Adipocyte (in vitro differentiated cells): Measurements from ENCODE around the gene SORL1-AS1.
A peak's percentile ranks its signal among the peaks of the same experiment; 100 is the strongest.

Experiments used
- DNase-seq: peaks from one replicate; pipeline ENCODE4 v3.0.0-alpha.2; 2015; ENCODE audit warnings: low read depth
- H3K27me3 ChIP-seq: replicated peaks from 2 replicates; pipeline ENCODE4 v1.7.0; 2013; ENCODE audit warnings: mild to moderate bottlenecking, low read length, moderate library complexity; ENCODE audit not compliant: control insufficient read depth, insufficient read depth
- H3K36me3 ChIP-seq: 2 replicates; pipeline ENCODE4 v1.7.0; 2013; ENCODE audit warnings: low read length, mild to moderate bottlenecking, moderate library complexity; ENCODE audit not compliant: control insufficient read depth, insufficient read depth, severe bottlenecking
- H3K4me1 ChIP-seq: 2 replicates; pipeline ENCODE4 v1.7.0; 2013; ENCODE audit warnings: mild to moderate bottlenecking, low read length, moderate library complexity; ENCODE audit not compliant: control insufficient read depth, insufficient read depth
- H3K4me3 ChIP-seq: 2 replicates; pipeline ENCODE4 v1.7.0; 2013; ENCODE audit warnings: mild to moderate bottlenecking, low read length, moderate library complexity
- H3K9ac ChIP-seq: 2 replicates; pipeline ENCODE4 v1.7.0; 2013; ENCODE audit warnings: mild to moderate bottlenecking, low read length, moderate library complexity
- H3K9me3 ChIP-seq: 2 replicates; pipeline ENCODE4 v1.7.0; 2013; ENCODE audit warnings: mild to moderate bottlenecking, low read length, moderate library complexity; ENCODE audit not compliant: control insufficient read depth

SORL1-AS1 gene

DNA sequence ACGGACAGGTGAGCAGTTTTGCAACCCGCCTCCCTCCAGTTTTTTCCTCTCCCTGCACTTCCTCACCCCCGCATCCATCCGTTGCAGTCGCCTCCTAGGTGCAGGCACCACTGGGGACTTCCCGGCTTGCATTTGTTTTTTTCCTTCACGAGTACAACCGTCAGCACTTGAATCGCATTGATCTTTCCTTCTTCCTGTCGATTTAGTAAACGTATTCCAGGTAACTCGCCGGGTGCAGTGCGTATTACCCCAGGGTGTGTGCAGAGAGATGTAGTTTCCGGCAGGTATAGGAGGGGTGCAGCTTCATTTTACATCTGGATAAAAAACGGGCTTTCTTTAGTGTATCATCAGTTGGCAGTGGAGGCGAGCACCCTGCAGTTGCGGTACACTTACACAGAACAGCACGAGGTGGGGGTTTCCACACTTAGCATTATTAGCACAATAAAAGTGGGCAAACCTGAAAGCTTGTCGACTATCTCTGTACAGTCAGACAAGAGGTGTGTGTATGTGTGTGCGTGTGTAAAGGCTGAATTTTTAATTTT is at the start of gene SORL1-AS1:
Gene SORL1-AS1, minus strand, starts transcription at position 359 of the 542 bp plus-strand sequence.
- peaks cover 52% of the 10 kb centered on the region for H3K27me3 ChIP-seq
- H3K4me1 ChIP-seq, result peaks cover 7% of the 10 kb centered on the region
- H3K9me3 ChIP-seq, result peaks cover 7% of the 10 kb centered on the region
- H3K9ac ChIP-seq, result no peak within 1 kb of the TSS
- DNase-seq, result no peak
- peak within 1 kb of the TSS; percentile 78 for H3K4me3 ChIP-seq
- H3K36me3 ChIP-seq, result no peaks in the 10 kb centered on the region

DNA sequence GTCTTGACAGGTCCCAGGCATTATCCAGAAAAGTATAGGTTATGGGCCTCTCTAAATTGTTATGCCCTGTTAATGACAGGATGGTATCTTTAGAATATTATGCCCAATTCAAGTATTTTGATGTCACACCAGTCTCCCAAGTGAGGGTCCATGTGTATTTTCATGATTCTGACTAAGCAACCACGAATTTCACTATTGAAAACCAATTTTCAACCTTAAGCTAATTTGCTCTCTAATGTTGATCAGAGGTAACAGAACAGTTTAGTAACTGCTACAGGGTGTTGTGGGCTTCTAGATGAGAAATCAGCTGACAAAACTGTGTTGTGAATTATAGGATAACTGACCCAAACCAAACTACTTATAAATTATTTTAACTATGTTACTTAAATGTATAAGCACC is 48.0 kb upstream of the SORL1-AS1 start:
- Histone ChIP-seq H3K9ac (no peak overlapping the region), H3K27me3 (no peaks in the 10 kb centered on the region), H3K4me3 (no peak overlapping the region), H3K9me3 (peaks cover 15% of the 10 kb centered on the region), H3K4me1 (peaks cover 6% of the 10 kb centered on the region), H3K36me3 (no peaks in the 10 kb centered on the region)
- DNase-seq, result no peak

DNA sequence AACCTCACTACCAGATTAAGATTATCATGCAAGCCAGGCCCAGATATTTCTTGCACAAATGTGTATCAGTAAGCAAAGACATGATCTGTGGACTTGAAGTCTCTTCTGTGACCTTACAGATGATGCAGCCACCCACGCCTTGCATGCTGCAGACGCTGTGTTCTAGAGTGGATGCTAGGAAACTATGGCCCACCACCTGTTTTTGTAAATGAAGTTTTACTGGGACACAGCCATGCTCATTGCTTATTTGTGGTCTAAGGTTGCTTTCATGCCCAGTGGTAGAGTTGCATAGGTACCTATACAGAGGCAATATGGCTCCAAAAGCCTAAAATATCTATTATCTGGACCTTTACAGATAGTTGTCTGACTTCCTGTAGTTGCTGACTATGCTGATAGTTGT is 47.5 kb upstream of the SORL1-AS1 start:
- H3K36me3 ChIP-seq, result no peaks in the 10 kb centered on the region

DNA sequence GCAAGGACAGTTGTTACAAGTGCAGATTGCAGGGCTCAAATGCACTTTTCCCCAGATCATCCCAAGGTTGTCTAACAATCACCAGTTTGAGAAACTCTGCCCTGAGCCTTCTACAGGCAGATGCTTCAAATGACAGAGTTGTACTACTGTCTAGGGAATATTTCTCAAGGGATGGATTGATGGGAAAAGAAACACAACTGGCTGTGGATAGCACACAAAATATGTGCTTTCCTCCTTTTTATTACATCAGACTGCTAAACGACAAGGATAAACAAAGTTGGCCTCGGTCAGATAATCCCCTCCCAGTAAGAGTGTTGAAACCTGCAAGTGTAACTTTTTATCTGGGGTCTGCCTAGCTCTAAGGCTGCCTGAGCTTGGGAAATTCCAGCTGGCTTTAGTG is 46.6 kb upstream of the SORL1-AS1 start:
- no peak overlapping the region for H3K9ac ChIP-seq
- H3K4me3 ChIP-seq, result no peak overlapping the region
- peaks cover 6% of the 10 kb centered on the region for H3K4me1 ChIP-seq
- H3K9me3 ChIP-seq, result peaks cover 3% of the 10 kb centered on the region
- no peak for DNase-seq
- no peaks in the 10 kb centered on the region for H3K36me3 ChIP-seq
- no peaks in the 10 kb centered on the region for H3K27me3 ChIP-seq

More for the DNA sequence above, 47.5 kb upstream of the SORL1-AS1 start:
- Histone ChIP-seq H3K4me3 (no peak overlapping the region), H3K27me3 (no peaks in the 10 kb centered on the region), H3K9ac (no peak overlapping the region), H3K9me3 (peaks cover 10% of the 10 kb centered on the region), H3K4me1 (peaks cover 6% of the 10 kb centered on the region)
- no peak for DNase-seq

DNA sequence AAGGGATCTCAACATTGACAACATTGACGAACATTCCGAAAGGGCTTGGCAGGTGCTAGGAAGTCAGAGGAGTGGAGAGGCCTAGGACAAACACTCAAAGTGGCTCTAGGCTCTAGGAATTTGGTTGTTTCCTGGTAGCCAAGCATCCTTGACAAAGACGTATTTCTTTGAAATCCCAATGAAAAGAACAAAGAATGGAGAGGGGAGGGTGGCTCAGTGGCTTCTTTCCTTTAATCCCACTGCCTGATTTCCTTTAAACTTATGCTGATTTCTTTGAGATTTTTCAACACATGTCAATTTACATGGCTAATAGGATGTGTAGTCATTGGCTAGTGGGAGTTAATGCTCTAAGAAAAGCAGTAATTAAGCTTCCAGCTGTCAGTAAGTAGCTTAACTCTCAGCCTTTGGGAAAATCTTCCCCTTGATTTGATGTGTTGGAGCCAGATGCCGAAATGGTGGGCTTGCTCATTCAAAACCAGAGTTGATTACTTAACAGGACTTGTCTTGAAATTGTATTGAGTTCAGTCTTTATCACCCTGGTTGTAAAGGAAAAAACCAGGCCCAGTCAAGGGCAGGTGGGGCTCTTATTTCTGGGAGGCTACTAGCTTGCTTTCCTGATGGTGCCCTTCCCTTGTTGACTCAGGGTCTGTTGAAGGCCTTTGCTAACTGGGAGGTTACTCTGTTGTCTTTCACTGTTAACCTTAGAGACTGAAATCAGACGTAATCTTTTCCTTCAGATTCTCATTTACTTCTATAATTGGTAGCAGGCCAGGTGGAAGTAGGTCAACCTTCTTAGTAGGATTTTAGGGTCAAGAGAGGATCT is 44.6 kb upstream of the SORL1-AS1 start:
- Histone ChIP-seq H3K9me3 (peaks cover 3% of the 10 kb centered on the region), H3K9ac (no peak overlapping the region), H3K4me3 (no peak overlapping the region), H3K27me3 (peaks cover 8% of the 10 kb centered on the region), H3K36me3 (no peaks in the 10 kb centered on the region), H3K4me1 (peaks cover 6% of the 10 kb centered on the region)
- no peak for DNase-seq

DNA sequence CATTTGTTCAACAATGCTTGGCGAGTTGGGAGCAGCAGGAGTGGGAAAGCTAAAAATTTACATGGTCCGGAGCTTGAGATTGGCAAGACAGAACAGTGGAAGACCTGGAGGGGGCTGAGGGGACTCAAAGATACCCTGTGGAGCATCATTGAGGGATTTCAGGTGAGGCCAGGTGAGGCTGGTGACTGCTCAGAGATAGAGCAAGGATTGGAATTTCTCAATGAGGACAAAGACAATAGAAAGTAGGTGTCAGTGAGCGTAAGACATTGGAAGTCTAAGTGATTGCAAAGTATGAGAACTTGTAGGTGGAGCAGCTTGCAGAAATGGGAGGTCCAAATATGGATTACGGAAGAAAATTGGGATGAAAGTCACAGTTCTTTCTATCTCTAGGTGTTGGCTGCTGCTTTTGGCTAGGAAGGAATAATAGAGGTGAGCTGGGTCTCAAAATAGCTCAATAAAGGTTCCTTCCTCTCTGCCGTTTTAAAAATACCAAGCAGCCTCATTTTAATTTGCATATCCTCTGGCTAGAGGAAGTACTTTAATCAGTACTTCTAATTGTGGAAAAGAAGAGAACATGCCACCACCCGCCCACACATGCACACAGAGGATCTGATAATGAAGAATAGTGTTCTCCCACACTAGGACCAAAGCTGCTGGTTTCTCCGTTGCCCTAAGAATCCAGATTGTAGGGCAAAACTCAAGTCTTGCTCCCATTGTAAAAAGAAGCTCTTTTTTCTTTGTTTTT is 41.8 kb upstream of the SORL1-AS1 start:
- H3K27me3 ChIP-seq, result peaks cover 17% of the 10 kb centered on the region
- H3K4me3 ChIP-seq, result no peak overlapping the region
- H3K9ac ChIP-seq, result no peak overlapping the region
- H3K36me3 ChIP-seq, result no peaks in the 10 kb centered on the region
- DNase-seq, result no peak
- H3K4me1 ChIP-seq, result no peaks in the 10 kb centered on the region
- peaks cover 3% of the 10 kb centered on the region for H3K9me3 ChIP-seq

DNA sequence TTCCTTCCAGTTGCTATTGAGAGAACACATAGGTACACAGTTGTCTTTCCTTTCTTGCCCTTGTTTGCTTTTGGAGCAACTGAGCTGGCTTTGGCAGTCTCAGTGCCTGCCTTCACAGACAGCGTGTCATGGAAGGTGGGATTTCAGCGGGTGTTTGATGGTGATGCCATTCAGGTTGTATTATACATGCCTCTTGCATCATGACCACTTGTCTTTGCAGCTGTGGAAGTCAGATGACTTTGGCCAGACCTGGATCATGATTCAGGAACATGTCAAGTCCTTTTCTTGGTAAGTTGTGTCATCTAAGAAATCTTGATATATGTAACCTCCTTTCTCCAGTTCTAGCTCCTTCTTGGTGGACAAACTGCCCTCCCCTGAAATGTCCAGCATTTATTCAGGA is 37.1 kb upstream of the SORL1-AS1 start:
- Histone ChIP-seq H3K9ac (no peak overlapping the region), H3K4me1 (no peaks in the 10 kb centered on the region)

DNA sequence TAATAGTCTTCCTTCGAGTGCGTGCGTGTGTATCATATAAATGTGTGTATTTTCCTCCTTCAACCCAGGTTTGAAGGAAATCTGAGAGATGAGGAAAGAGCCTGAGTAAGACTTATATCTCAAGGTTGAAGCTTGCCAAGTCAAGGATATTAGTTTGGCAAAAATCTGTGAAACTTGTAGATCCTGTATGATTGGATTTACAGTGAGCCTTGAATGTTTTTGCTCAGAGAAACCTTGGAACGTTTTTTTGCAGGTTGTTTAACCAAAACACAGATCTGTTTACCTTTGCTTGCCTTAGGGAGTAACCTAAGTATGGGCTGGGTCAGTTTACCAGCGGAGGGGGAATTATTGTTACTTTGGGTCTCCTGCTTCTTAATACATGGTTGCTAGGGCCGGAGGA is 35.9 kb upstream of the SORL1-AS1 start:
- no peak for DNase-seq
- Histone ChIP-seq H3K4me1 (no peaks in the 10 kb centered on the region), H3K9ac (no peak overlapping the region), H3K36me3 (no peaks in the 10 kb centered on the region), H3K27me3 (peaks cover 45% of the 10 kb centered on the region), H3K9me3 (no peaks in the 10 kb centered on the region), H3K4me3 (no peak overlapping the region)

More for the DNA sequence above, 37.1 kb upstream of the SORL1-AS1 start:
- no peaks in the 10 kb centered on the region for H3K36me3 ChIP-seq
- H3K4me3 ChIP-seq, result no peak overlapping the region
- no peak for DNase-seq
- H3K27me3 ChIP-seq, result peaks cover 50% of the 10 kb centered on the region
- H3K9me3 ChIP-seq, result no peaks in the 10 kb centered on the region

DNA sequence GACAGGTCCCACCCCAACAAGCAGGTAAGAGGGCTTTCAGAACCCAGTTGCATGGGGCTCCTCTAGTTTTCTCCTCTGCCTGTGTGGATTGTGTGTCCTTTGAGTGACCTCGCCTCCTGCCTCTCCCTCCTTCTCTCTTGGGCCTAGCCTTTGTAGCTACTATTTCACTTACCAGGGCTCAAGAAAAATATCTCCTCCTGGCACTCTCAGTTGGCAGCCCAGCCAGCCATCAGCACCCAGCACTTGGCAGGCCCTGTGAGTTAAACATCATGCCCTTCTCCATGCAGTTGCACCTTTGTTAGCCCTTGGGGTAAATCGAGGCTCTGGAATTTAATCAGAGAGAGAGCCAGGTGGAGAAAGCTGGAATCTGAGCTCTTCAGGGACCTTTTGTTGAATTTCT is 35.4 kb upstream of the SORL1-AS1 start:
- no peak for DNase-seq
- Histone ChIP-seq H3K4me3 (no peak overlapping the region), H3K36me3 (no peaks in the 10 kb centered on the region), H3K9me3 (no peaks in the 10 kb centered on the region), H3K9ac (no peak overlapping the region), H3K4me1 (no peaks in the 10 kb centered on the region), H3K27me3 (peaks cover 48% of the 10 kb centered on the region)

DNA sequence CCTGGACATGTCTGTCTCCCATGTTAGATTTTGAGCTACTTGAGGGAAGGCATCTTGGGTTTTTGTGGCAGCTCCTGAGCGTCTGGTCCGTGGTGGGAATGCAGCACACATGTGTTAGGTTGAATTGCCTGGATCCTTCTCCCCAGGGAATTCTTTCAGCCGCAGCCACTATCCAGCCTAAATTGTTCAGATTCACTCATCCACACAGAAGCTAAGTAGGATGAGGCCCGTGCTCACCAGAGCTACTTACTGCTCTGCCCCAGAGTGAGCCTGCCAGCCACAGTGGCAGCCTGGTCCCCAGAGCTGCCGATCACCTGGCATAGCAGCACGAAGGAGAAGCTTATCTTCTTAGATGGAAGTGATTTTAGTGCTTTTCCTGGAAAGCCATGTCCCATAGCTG is 34.4 kb upstream of the SORL1-AS1 start:
- Histone ChIP-seq H3K9me3 (no peaks in the 10 kb centered on the region), H3K4me1 (no peaks in the 10 kb centered on the region)
- no peak for DNase-seq

DNA sequence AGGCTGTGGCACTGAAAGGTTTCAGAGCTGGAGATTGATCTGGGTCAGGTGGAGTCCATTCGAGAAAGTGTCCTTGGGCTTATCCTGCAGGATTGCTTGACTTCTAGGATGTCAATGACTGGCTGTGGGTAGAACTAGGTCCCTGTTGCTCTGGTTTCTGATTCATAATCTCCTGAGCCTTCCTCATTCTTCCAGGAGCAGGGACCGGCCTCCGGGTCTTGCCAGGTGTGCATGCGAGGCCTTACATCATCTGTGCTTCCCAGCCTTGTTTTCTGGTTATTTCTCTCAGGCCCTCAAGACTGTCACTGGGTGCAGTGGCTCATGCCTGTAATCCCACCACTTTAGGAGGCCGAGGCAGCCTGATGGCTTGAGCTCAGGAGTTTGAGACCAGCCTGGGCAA is 33.3 kb upstream of the SORL1-AS1 start:
- no peak overlapping the region for H3K4me3 ChIP-seq

More for the DNA sequence above, 34.4 kb upstream of the SORL1-AS1 start:
- Histone ChIP-seq H3K4me3 (no peak overlapping the region), H3K27me3 (peaks cover 53% of the 10 kb centered on the region), H3K36me3 (no peaks in the 10 kb centered on the region), H3K9ac (no peak overlapping the region)

More for the DNA sequence above, 33.3 kb upstream of the SORL1-AS1 start:
- H3K36me3 ChIP-seq, result no peaks in the 10 kb centered on the region
- DNase-seq, result no peak
- no peak overlapping the region for H3K9ac ChIP-seq
- H3K9me3 ChIP-seq, result no peaks in the 10 kb centered on the region
- H3K4me1 ChIP-seq, result no peaks in the 10 kb centered on the region
- peaks cover 49% of the 10 kb centered on the region for H3K27me3 ChIP-seq
